Neural cell (in vitro differentiated cells): Measurements from ENCODE around the gene ZNF556. TPM values are rescaled to one million over a fixed set of nuclear protein-coding genes. Genes with fewer than 3 reads are reported as not detected.

Experiments used
- H2AFZ ChIP-seq: fragments of 200-600, 300-800 bp; sonication (generic), shearing (Covaris generic); 2 replicates; pipeline ENCODE4 v1.6.0; 2014; ENCODE audit warnings: low read depth, mild to moderate bottlenecking, antibody characterized with exemption, low read length, moderate library complexity
- H3F3A ChIP-seq: fragments of 200-600 bp; shearing (Covaris generic); 2 replicates; pipeline ENCODE4 v1.6.1; 2016; ENCODE audit warnings: mild to moderate bottlenecking, moderate library complexity, mixed read lengths, antibody characterized with exemption, low read length; ENCODE audit not compliant: insufficient read depth, poor library complexity, severe bottlenecking
- H3K27ac ChIP-seq: fragments of 200-600, 300-800 bp; sonication (generic), shearing (Covaris generic); 2 replicates; pipeline ENCODE4 v1.5.1; 2014; ENCODE audit warnings: mild to moderate bottlenecking, low read length, moderate library complexity
- H3K27me3 ChIP-seq: fragments of 300-800, 200-600 bp; sonication (generic), shearing (Covaris generic); 2 replicates; pipeline ENCODE4 v1.6.0; 2014; ENCODE audit warnings: mild to moderate bottlenecking, low read depth, low read length, moderate library complexity; ENCODE audit not compliant: insufficient read depth
- H3K36me3 ChIP-seq: fragments of 300-800, 200-600 bp; sonication (generic), shearing (Covaris generic); 2 replicates; pipeline ENCODE4 v1.5.1; 2014; ENCODE audit warnings: mild to moderate bottlenecking, antibody characterized with exemption, low read length, moderate library complexity; ENCODE audit not compliant: insufficient read depth
- H3K4me2 ChIP-seq: fragments of 300-800, 200-600 bp; sonication (generic), shearing (Covaris generic); 2 replicates; pipeline ENCODE4 v1.6.0; 2014; ENCODE audit warnings: mild to moderate bottlenecking, low read length
- H3K4me3 ChIP-seq: fragments of 300-800, 200-600 bp; sonication (generic), shearing (Covaris generic); 2 replicates; pipeline ENCODE4 v1.5.1; 2014; ENCODE audit warnings: mild to moderate bottlenecking, low read length, moderate library complexity
- H3K79me2 ChIP-seq: fragments of 200-600 bp; shearing (Covaris generic); replicated peaks from 2 replicates; pipeline ENCODE4 v1.6.0; 2014; ENCODE audit warnings: mild to moderate bottlenecking, low read length, moderate library complexity; ENCODE audit not compliant: insufficient read depth
- H3K9ac ChIP-seq: fragments of 300-800, 200-600 bp; sonication (generic), shearing (Covaris generic); 2 replicates; pipeline ENCODE4 v1.6.1; 2016; ENCODE audit warnings: mild to moderate bottlenecking, low read length, mixed read lengths
- H3K9me2 ChIP-seq: fragments of 200-600 bp; shearing (Covaris generic); 2 replicates; pipeline ENCODE4 v1.6.1; 2016; ENCODE audit warnings: mild to moderate bottlenecking, low read length, mixed read lengths; ENCODE audit not compliant: insufficient read depth
- H3K9me3 ChIP-seq: fragments of 200-600, 300-800 bp; sonication (generic), shearing (Covaris generic); 2 replicates; pipeline ENCODE4 v1.6.1; 2016; ENCODE audit warnings: mild to moderate bottlenecking, mixed run types, low read length, moderate library complexity, mixed read lengths
- H4K20me1 ChIP-seq: fragments of 200-600 bp; shearing (Covaris generic); 2 replicates; pipeline ENCODE4 v1.6.1; 2016; ENCODE audit warnings: mild to moderate bottlenecking, mixed run types; ENCODE audit not compliant: insufficient read depth
- EP300 ChIP-seq: fragments of 450-650 bp; conservative IDR thresholded peaks from 2 replicates; pipeline ENCODE4 v1.6.1; 2014; ENCODE audit warnings: antibody characterized with exemption, mild to moderate bottlenecking, moderate library complexity; ENCODE audit not compliant: poor library complexity, severe bottlenecking
- EZH2 ChIP-seq: fragments of 200-600, 300-800 bp; shearing (Covaris generic), sonication (generic); IDR thresholded peaks from 2 replicates; pipeline ENCODE4 v1.6.1; 2014; ENCODE audit warnings: antibody characterized with exemption, low read length, borderline replicate concordance, mild to moderate bottlenecking; ENCODE audit not compliant: insufficient read depth, poor library complexity, severe bottlenecking
- MXI1 ChIP-seq: fragments of 450-650 bp; conservative IDR thresholded peaks from 2 replicates; pipeline ENCODE4 v1.6.1; 2014; ENCODE audit warnings: antibody characterized with exemption, mild to moderate bottlenecking; ENCODE audit not compliant: poor library complexity, severe bottlenecking
- POLR2AphosphoS5 ChIP-seq: IDR thresholded peaks from 2 replicates; pipeline ENCODE4 v1.6.1; 2012
- RAD21 ChIP-seq: fragments of 450-650 bp; conservative IDR thresholded peaks from 2 replicates; pipeline ENCODE4 v1.6.1; 2014; ENCODE audit warnings: antibody characterized with exemption, mild to moderate bottlenecking, moderate library complexity
- SMC3 ChIP-seq: fragments of 450-650 bp; conservative IDR thresholded peaks from 2 replicates; pipeline ENCODE4 v1.6.1; 2014; ENCODE audit warnings: antibody characterized with exemption, mild to moderate bottlenecking, moderate library complexity; ENCODE audit not compliant: poor library complexity
- TAF1 ChIP-seq: IDR thresholded peaks from 2 replicates; pipeline ENCODE4 v1.6.1; 2012; ENCODE audit warnings: low read depth
- polyA plus RNA-seq: library from polyadenylated mRNA; depleted of rRNA; stranded (reverse); fragments of >200 nt; gene quantifications from 2 replicates; pipeline ENCODE4 v1.2.3, GENCODE V29; 2014
- TF ChIP-seq, protein P1 (sequence below): fragments of 450-650 bp; IDR thresholded peaks from 2 replicates; pipeline ENCODE4 v1.5.1; 2014; ENCODE audit warnings: antibody characterized with exemption, mild to moderate bottlenecking, moderate library complexity; ENCODE audit not compliant: poor library complexity, severe bottlenecking
- TF ChIP-seq, protein P2 (sequence below): IDR thresholded peaks from 2 replicates; pipeline ENCODE4 v1.6.1; 2012; ENCODE audit warnings: borderline replicate concordance

ZNF556 gene
- polyA plus RNA-seq, 1 donor from 2014 or later, result 0.28 TPM

DNA sequence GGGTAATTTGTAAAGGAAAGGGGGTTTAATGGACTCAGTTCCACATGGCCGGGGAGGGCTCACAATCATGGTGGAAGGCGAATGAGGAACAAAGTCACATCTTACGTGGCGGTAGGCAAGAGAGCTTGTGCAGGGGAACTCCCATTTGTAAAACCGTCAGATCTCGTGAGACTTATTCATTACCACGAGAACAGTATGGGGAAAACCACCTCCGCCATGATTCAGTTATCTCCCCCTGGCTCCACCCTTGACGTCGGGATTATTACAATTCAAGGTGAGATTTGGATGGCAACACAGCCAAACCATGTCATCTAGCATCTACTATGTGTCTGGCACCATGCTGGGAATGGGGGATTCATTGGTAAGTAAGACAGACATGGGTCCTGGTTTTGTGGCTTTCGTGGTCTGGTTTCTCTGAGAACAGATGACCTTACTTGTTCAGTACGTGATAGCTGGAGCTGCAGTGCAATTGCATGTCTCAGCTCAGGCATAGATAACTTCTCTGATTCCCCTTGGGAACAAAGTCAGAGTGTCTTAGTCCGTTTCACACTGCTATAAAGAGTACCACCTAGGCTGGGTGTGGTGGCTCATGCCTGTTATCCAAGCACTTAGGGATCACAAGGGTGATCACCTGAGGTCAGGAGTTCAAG is 39.2 kb upstream of the ZNF556 start (continued):
- TF ChIP-seq, protein P1, sequence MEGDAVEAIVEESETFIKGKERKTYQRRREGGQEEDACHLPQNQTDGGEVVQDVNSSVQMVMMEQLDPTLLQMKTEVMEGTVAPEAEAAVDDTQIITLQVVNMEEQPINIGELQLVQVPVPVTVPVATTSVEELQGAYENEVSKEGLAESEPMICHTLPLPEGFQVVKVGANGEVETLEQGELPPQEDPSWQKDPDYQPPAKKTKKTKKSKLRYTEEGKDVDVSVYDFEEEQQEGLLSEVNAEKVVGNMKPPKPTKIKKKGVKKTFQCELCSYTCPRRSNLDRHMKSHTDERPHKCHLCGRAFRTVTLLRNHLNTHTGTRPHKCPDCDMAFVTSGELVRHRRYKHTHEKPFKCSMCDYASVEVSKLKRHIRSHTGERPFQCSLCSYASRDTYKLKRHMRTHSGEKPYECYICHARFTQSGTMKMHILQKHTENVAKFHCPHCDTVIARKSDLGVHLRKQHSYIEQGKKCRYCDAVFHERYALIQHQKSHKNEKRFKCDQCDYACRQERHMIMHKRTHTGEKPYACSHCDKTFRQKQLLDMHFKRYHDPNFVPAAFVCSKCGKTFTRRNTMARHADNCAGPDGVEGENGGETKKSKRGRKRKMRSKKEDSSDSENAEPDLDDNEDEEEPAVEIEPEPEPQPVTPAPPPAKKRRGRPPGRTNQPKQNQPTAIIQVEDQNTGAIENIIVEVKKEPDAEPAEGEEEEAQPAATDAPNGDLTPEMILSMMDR, result no peak
- no peak for TF ChIP-seq MXI1
- no peak for TF ChIP-seq EP300
- no peak for TF ChIP-seq TAF1

DNA sequence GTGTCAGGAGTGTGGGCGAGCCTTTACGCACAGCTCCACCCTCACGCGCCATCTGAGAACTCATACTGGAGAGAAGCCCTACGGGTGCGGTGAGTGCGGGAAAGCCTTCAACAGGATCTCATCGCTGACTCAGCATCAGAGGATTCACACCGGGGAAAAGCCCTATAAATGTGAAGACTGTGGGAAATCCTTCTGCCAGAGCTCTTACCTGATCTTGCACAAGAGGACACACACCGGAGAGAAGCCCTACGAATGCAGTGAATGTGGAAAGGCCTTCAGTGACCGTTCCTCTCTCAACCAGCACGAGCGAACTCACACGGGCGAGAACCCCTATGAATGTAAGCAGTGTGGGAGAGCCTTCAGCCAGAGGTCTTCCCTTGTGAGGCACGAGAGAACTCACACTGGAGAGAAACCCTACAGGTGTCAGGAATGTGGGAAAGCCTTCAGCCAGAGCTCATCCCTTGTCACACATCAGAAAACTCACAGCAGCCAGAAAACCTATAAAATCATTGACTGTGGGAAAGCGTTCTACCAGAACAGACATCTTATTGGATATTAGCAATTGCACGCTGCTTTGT is 32.8 kb upstream of the ZNF556 start:
- TF ChIP-seq POLR2AphosphoS5 (no peak), SMC3 (no peak), MXI1 (no peak), EP300 (no peak), EZH2 (no peak), TAF1 (no peak), RAD21 (no peak)
- TF ChIP-seq, protein P2, sequence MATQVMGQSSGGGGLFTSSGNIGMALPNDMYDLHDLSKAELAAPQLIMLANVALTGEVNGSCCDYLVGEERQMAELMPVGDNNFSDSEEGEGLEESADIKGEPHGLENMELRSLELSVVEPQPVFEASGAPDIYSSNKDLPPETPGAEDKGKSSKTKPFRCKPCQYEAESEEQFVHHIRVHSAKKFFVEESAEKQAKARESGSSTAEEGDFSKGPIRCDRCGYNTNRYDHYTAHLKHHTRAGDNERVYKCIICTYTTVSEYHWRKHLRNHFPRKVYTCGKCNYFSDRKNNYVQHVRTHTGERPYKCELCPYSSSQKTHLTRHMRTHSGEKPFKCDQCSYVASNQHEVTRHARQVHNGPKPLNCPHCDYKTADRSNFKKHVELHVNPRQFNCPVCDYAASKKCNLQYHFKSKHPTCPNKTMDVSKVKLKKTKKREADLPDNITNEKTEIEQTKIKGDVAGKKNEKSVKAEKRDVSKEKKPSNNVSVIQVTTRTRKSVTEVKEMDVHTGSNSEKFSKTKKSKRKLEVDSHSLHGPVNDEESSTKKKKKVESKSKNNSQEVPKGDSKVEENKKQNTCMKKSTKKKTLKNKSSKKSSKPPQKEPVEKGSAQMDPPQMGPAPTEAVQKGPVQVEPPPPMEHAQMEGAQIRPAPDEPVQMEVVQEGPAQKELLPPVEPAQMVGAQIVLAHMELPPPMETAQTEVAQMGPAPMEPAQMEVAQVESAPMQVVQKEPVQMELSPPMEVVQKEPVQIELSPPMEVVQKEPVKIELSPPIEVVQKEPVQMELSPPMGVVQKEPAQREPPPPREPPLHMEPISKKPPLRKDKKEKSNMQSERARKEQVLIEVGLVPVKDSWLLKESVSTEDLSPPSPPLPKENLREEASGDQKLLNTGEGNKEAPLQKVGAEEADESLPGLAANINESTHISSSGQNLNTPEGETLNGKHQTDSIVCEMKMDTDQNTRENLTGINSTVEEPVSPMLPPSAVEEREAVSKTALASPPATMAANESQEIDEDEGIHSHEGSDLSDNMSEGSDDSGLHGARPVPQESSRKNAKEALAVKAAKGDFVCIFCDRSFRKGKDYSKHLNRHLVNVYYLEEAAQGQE, result no peak
- TF ChIP-seq, protein P1, result no peak
- no peak overlapping the region for H2AFZ ChIP-seq
- no peak overlapping the region for H3K4me2 ChIP-seq
- no peaks in the 10 kb centered on the region for H3K79me2 ChIP-seq
- no peaks in the 10 kb centered on the region for H3K9me2 ChIP-seq
- no peaks in the 10 kb centered on the region for H3K27me3 ChIP-seq
- peaks cover 39% of the 10 kb centered on the region for H3K36me3 ChIP-seq
- no peak overlapping the region for H3K4me3 ChIP-seq
- no peaks in the 10 kb centered on the region for H4K20me1 ChIP-seq
- H3K9me3 ChIP-seq, result peaks cover 34% of the 10 kb centered on the region
- no peak overlapping the region for H3K9ac ChIP-seq
- no peaks in the 10 kb centered on the region for H3F3A ChIP-seq
- H3K27ac ChIP-seq, result no peak overlapping the region
